GM19099 (cell line): Measurements from ENCODE around the gene ELP5.

Source experiments
- POLR2A ChIP-seq: IDR thresholded peaks from 3 replicates; pipeline ENCODE4 v1.6.1; 2011; ENCODE audit warnings: low read depth; ENCODE audit not compliant: insufficient read length; ENCODE audit errors: extremely low read depth

The ELP5 gene

DNA sequence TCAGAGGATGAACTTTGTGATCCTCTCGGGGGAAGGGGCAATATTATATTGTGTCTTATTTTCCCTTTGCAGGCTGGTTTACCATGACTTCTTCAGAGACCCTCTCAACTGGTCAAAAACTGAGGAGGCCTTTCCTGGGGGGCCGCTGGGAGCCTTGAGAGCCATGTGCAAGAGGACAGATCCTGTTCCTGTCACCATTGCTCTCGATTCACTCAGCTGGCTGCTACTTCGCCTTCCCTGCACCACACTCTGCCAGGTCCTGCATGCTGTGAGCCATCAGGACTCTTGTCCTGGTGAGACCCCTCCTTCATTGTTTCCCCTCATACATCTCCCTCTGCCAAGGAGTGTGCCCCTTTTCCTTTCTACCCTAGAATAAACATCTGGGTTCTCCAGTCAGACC is 2.5 kb downstream of the ELP5 start:
- TF ChIP-seq POLR2A: no peak

DNA sequence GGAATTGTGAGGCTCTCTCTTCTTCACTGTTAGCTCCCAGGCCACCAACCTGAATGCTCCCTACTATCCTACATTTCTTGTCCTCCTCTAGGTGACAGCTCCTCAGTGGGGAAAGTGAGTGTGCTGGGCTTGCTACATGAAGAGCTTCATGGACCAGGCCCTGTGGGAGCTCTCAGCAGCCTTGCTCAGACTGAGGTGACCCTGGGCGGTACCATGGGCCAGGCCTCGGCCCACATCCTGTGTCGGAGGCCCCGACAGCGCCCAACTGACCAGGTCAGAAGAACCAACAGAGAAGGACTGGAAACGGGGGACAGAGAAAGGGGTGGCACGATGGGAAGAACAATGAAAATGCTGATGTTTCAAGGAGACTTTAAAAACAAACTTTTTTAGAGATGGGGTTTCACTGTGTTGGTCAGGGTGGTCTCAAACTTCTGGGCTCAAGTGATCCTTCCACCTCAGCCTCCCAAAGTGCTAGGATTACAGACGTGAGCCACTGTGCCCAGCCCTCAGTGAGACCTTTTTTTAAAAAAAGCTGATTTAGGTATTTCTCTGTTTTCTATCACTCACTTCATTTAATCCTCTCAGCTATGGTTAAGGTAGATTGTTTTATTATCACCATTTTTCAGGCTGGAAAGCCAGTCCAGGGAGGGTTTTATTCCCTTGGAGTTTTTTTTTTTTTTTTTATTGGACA is 4.9 kb downstream of the ELP5 start:
- no peak for TF ChIP-seq POLR2A

GRCh38 chr17:7258731-7259554 is 6.9 kb downstream of the ELP5 start:
- no peak for TF ChIP-seq POLR2A

- TF ChIP-seq POLR2A: no peak
Observed at GRCh38 chr17:7259555-7259889, 7.5 kb downstream of the ELP5 start.

- no peak for TF ChIP-seq POLR2A
Observed at GRCh38 chr17:7260151-7260550, 8.1 kb downstream of the ELP5 start.

GRCh38 chr17:7260651-7261378 is 8.8 kb downstream of the ELP5 start:
- TF ChIP-seq POLR2A: no peak

- no peak for TF ChIP-seq POLR2A
Observed at GRCh38 chr17:7261379-7262191, 9.6 kb downstream of the ELP5 start.

DNA sequence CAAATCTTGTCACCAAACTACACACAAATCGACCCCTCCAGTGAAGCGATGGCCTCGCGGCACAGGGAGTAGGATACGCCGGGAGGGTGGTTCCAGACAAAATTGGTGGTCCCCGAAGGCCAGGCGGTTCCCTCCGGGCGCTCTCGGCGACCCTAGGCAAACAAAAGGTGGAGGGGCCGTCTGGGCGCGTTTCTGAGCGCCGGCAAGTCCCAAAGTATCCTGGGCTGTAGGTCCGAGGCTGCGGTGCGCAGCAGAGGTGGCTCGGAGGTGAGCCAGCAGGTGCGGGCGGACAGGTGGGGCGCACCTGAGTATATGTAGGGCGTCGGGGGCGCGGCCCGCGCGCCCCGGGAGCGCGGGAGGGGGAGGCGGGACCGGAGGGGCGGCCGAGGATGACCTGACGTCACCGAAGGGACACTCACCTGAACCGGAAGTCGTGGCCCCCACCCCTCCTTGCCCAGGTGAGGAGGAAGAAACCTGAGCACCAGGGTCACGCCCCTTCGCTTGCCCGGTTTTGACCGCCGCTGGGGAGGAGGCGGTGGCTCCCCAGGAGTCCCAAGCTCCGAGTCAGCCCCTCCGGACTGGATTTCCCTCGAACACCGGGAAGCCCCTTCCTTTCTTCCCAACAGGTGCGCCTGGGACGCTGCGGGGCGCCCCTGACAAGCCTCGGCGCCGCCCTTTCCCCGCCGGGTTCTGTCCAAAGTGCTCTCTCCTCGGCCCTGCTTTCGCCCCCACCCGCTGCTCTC is 10.3 kb downstream of the ELP5 start, which contains the start of gene CLDN7:
Gene CLDN7 (minus strand): TSS at position 287 of the 743 bp plus-strand sequence. CDS start 435 bp downstream, outside the sequence.
- TF ChIP-seq POLR2A: no peak

- TF ChIP-seq POLR2A: no peak
Observed at GRCh38 chr17:7262935-7263800, 11.2 kb downstream of the ELP5 start.

DNA sequence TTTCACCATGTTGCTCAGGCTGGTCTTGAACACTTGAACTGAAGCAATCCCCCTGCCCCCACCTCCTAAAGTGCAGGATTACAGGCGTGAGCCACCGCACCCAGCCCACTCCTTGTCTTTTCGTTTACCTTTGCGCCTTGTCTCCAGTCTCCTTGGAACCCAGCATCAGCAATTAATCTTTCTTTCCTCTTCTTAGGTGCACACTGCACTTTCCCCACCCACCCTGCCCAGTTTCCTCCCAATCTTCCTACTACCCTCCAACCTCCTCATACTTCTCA is 11.7 kb downstream of the ELP5 start:
- no peak for TF ChIP-seq POLR2A

DNA sequence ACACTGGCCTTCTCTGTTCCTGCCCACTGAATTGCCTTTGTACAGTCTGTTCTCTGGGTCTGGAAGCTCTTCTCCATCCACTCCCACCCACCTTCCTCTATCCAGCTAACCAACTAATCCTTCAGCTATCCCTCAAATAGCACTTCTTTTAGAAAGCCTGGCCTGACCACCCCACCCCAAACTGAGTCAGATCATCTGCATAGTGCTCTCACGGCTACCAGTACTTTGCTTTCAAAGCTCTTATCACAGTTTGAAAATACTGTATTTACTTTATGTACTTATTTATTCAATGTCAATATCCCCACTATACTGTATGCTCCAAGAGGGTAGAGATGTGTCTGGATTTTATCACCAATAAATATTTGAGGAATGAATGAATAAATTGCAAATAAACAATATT is 14.8 kb downstream of the ELP5 start:
- TF ChIP-seq POLR2A: no peak

DNA sequence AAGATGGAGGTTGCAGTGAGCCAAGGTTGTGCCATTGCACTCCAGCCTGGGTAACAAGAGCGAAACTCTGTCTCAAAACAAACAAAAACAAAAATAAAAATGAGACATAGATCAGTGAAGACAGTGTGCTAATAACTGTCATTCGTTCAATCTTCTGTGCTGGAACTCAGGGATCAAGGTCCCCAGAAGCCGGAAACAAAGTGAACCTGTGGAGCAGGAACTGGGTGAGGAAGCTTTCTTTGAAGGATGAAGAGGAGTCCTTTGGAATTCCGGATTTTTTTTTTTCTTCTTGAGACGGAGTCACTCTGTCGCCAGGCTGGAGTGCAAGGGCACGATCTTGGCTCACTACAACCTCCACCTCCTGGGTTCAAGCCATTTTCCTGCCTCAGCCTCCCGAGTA is 27.4 kb downstream of the ELP5 start:
- no peak for TF ChIP-seq POLR2A

- TF ChIP-seq POLR2A: no peak
Observed at GRCh38 chr17:7280519-7281073, 28.6 kb downstream of the ELP5 start.
